Right ventricle myocardium superior (tissue), 1 donor: ENCODE data around the gene NAXE. TPM values are rescaled to one million over a fixed set of nuclear protein-coding genes. Genes with fewer than 3 reads are reported as not detected.

Source experiments
- ATAC-seq: fragments of 200-7000 bp; cut with Tn5 transposase; one replicate; pipeline ENCODE4 v1.9.1; 2020; ENCODE audit warnings: mild to moderate bottlenecking; ENCODE audit not compliant: poor library complexity
- DNase-seq: peaks from one replicate; pipeline ENCODE4 v3.0.0-alpha.2; 2020
- intact Hi-C: fragments of 100-400 bp; cut with DNase I; formaldehyde crosslinking; loops from one replicate; pipeline ENCODE4 v1.11.2; 2022
- total RNA-seq: library from RNA; stranded (reverse); fragmentation: NEBNext Ultra II Directional; extraction: Animal tissue kit (Norgen Biotek cat#: 25700); gene quantifications from one replicate; pipeline ENCODE4 v1.2.1, GENCODE V29; 2021
- donor health status: DM: no; HTN: yes; CAD: no; lungs with severe emphysema.

NAXE gene
- total RNA-seq, 1 donor from 2014 or later: 115 TPM

DNA sequence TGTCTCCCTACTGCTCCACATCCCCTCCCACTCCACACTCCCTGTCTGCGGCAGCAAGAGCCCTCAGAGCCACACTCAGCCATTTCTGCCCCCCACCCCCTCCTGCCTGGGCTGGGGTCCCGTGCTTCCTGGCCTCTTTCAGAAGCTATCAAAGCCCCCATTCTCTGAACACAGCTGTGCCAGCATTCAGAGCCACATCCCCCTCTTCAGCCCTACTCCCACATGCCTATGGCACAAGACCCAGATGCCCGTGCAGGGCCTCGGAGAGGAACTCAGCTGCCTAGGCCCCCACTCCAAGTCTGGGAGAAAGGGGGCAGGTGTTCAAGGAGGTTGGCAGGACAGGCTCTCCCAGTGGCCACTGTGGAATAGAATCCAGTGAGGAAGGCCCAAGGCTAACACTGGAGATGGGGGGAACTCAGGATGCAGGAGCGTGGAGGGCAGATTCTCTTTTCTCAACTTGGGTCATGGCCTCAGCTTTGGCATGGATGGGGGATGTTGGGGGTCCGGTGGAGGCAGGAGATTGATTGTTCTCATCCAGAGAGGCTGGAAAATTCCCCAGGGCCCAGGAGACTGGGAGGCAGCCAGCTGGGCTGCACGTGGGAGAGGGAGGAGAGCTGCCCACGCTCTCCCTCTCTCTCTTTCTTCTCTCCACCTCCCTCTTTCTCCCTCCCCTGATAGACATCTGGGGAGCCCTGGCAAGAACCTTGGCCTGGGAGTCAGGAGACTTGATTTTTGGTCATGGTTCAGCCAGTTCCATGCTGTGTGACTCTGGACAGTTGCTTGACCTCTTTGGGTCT is 46.8 kb downstream of the NAXE start:
- DNase-seq (no peak), ATAC-seq (no peak)
- intact Hi-C loops: no loop called here

DNA sequence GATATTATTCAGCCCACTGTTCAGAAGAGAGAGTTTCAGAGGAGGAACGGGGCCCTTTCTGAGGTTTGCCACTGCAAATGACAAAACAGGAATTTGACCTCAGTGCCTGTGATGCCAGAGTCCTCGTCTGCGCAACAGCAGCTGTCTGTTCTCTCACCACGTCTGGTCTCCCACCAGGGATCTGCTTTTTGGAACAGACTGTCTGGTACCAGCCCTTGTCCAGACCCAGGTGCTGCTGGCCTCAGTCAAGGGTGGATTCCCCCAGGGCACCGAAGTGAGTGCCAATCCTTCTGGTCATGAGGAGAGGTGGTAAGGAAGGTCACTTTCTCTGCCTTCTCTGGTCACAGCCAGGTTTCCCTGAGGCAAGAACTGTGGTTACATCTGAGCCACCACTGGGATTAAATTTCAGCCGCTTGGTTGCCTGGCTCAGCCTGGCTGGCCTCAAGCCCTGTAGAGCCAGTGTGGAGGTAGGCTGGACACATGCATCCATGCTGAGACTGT is 48.1 kb downstream of the NAXE start:
- intact Hi-C loops: no loop called here
- DNase-seq: no peak

DNA sequence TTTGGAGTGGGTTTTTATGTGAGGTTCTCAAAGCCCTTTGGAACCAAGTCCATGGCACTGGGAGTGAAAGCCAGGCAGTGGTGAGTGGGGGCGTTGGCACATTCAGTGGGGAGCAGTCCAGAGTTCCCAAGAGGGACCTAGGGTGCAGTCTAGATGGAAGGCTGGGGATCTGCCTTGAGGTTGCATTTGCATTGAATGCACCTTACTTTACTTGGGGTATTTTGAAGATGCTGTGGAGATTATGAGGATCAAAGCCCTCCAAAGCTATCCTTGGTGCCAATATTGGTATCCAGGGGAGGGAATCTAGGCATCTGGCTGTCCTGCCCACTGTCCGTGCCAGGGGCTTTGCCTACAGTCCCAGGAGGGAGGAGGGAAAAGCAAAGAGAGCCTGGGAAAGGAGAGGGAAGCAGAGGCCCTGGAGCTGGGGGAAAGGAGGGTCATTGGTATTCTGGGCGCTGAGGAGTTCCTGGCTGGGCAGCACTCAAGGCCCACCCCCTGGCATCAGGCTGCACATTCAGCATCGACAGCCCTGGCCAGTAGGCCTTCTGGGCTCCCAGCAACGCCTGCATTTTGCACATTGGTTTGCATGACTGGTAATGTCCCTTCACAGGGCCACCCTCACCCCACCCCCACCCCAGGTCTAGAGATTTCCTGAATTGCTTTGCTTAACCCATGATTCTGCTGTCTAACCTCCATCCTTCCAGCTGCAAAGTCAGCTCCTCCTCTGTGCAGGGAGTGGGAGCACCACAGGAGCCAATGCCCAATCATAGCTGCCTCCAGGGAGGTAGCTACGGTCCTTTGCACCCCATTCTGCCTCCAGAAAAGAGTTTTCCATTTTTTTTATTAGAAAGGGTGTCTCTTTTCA is 49.5 kb downstream of the NAXE start:
- intact Hi-C loops: no loop called here
- DNase-seq: no peak
- no peak for ATAC-seq

More for the DNA sequence above, 48.1 kb downstream of the NAXE start:
- no peak for ATAC-seq

DNA sequence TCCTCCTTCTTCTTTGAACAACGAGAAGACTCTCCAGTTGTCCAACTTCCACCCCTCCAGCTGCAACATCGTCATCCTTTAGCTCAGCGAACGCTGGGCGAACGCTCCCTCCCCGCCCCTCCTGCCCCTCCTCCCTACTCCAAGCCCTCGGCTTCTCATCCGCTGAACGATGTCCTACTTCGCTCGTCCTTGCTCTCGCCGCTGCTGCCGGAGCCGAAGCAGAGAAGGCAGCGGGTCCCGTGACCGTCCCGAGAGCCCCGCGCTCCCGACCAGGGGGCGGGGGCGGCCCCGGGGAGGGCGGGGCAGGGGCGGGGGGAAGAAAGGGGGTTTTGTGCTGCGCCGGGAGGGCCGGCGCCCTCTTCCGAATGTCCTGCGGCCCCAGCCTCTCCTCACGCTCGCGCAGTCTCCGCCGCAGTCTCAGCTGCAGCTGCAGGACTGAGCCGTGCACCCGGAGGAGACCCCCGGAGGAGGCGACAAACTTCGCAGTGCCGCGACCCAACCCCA is 50.2 kb downstream of the NAXE start, which contains the start of gene BCAN:
BCAN (plus strand) TSS at position 357 of the 504 bp plus-strand sequence. CDS start 3,938 bp downstream, outside the sequence.
- no peak for DNase-seq
- intact Hi-C loops: no loop called here
- ATAC-seq: peak; percentile 67

DNA sequence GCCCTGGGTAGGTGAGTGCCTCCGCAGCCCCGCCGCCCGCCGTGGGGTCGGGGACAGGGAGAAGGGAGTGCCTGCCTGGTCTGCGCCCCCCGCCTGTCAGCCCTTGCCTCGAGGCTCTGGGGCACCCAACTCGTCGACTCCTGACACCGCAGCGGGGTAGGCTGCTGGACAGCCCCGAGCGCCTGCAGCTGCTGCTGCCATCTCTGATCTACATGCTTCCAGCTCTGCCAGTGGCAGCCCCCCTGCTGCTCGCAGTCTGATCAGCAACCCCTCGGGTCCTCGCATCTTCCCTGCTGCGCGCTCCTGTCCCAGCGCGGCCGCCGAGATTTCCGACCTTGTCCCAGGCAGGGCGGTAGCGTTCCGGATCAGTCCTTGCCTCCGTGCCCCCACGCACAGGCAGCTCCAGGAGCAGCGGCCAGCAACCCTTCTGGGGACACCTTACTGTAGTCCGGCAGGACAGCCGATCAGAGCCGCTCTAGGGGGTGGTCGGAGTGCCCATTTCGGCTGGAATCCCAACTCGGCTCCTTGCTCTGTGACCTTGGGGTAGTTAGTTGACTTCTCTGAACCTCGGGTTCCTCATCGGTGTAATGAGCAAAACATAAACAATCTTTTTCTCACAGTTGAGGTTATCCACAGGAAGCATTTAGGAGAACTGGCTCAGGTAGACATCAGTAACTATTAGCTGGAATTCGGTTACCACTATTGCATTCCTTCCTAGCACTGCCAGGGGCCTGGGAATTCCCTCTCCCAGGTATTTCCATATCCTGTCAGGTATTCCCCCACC is 50.9 kb downstream of the NAXE start:
- intact Hi-C loops: no loop called here
- DNase-seq (no peak), ATAC-seq (peak; percentile 23)

DNA sequence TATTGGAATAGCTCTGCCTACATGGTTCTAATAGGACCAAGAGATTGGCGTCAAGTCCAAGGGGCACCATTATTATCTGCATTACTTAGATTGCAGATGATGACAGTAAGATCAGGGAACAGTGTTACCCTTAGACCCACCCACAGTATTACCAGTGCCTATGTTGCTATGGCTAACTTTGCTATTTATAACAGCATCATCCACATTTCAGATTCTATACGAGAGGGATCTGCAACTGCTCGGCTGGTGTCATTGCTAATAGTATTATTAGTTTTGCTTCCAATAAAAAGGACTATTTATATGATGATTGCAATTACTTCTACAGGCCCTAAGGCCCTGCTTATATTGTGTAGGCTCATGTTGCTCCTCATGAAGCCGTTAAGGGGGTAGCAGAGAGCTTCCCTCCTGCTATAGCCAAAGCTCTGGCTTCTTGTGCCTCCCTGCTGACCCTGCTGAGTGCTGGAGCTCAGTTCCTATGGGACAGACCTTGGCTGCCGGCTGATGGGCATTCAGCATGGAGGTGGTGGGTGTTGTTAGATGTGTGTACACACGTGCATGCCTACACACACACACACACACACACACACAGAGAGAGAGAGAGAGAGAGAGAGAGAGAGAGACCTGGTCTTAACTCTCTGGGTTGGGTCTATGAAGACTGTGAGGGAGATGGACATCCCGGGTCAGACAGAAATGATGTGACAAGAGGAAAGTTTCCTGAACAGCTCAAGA is 51.6 kb downstream of the NAXE start:
- no peak for ATAC-seq
- intact Hi-C loops: no loop called here
- no peak for DNase-seq

DNA sequence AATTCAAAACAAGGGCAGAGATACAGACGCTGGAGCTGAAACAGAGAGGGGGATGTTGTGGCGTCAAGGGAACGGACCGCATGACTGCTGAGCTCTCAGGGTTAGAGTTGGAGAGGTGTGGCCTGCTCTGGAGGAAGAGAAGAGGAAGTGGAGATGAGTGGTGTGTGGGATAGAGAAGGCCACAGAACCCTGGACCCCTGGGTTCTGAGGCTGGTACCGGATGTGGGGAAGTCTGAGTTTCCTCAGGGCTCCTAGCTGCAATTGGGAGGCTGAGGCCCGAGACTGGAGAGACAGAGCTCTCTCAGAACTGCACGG is 52.2 kb downstream of the NAXE start:
- ATAC-seq: no peak
- intact Hi-C loops: no loop called here
- no peak for DNase-seq

Other genes with a start within 250 kb of the NAXE start
- not detected for gene RHBG, start 222.6 kb upstream of the NAXE start, total RNA-seq
- gene MEF2D, start 91.0 kb upstream of the NAXE start, total RNA-seq: 96.6 TPM
- 0.56 TPM for gene IQGAP3, start 19.2 kb upstream of the NAXE start, total RNA-seq
- not detected for gene TTC24, start 12.1 kb upstream of the NAXE start, total RNA-seq
- gene GPATCH4, start 9.7 kb downstream of the NAXE start, total RNA-seq: 15.9 TPM
- 1.6 TPM for gene HAPLN2, start 27.6 kb downstream of the NAXE start, total RNA-seq
- gene BCAN, start 50.3 kb downstream of the NAXE start, total RNA-seq: 0.46 TPM
- 103 TPM for gene NES, start 85.6 kb downstream of the NAXE start, total RNA-seq
- gene CRABP2, start 113.8 kb downstream of the NAXE start, total RNA-seq: 0.59 TPM
- 14.4 TPM for gene METTL25B, start 136.7 kb downstream of the NAXE start, total RNA-seq
- 12.3 TPM for gene ISG20L2, start 137.0 kb downstream of the NAXE start, total RNA-seq
- 99.8 TPM for gene MRPL24, start 149.3 kb downstream of the NAXE start, total RNA-seq
- 185 TPM for gene HDGF, start 159.9 kb downstream of the NAXE start, total RNA-seq
- 39.4 TPM for gene PRCC, start 175.8 kb downstream of the NAXE start, total RNA-seq
- 1.1 TPM for gene SH2D2A, start 225.1 kb downstream of the NAXE start, total RNA-seq